GM23248 (cell line): ENCODE data around the gene LMAN2L.

Source experiments
- EZH2 ChIP-seq: fragments of 200-600 bp; sonication (generic); IDR thresholded peaks from 2 replicates; pipeline ENCODE4 v1.6.1; 2018; ENCODE audit warnings: antibody characterized with exemption, mild to moderate bottlenecking; ENCODE audit not compliant: insufficient read depth, poor library complexity, severe bottlenecking
- EZH2phosphoT487 ChIP-seq: fragments of 200-600 bp; sonication (generic); IDR thresholded peaks from 2 replicates; pipeline ENCODE4 v1.6.1; 2018; ENCODE audit warnings: antibody characterized with exemption, moderate library complexity, mild to moderate bottlenecking, low read depth; ENCODE audit not compliant: insufficient read depth

DNA sequence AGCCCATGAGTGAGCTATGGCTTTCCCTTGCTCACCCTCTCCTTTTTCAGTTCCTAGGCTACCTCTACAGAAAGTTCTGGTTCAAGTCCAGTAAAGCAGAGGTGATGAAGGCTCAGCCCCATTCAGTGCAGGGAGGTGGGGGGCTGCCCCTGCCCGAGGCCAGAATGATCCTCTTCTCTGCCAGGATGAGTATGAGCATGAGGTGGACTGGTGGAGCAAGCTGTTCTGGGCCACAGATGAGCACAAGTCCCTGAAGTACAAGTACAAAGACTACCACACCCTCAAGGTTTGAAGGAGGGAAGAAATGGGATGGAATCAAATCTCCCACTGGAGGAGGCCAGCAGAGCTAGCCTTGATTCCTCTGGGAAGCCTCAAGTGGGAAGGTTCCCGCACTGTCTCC lies 42.4 kb downstream of the LMAN2L start:
- TF ChIP-seq EZH2phosphoT487 (no peak), EZH2 (no peak)
